ENCODE results near the gene SP6.

Gene SP6

GRCh38 chr17:47834756-47835155 lies 16.2 kb downstream of the SP6 start:
- Histone ChIP-seq H3K27ac (no peak overlapping the region), H3K4me1 (ENCODE audit: control insufficient read depth in 1 of 2, insufficient read depth in 1 of 2, low read depth in 1 of 2, low read length in 1 of 2) (peaks cover 21 to 22% of the 10 kb centered on the region in 2 experiments), H3K4me3 (ENCODE audit: low read depth in 1 of 2, low read length in 1 of 2) (no peak overlapping the region), H3K27me3 (no peaks in the 10 kb centered on the region), H3K36me3 (peaks cover 29% of the 10 kb centered on the region), H3K9me3 (no peaks in the 10 kb centered on the region)
- no peak for TF ChIP-seq CTCF (IDR thresholded peaks at IDR 0.05)

- Histone ChIP-seq H3K4me3 (ENCODE audit: low read depth in 1 of 2, low read length in 1 of 2) (peak overlapping the region; percentile 74 to 91), H3K9me3 (no peaks in the 10 kb centered on the region), H3K4me1 (ENCODE audit: control insufficient read depth in 1 of 2, insufficient read depth in 1 of 2, low read depth in 1 of 2, low read length in 1 of 2) (peaks cover 21 to 22% of the 10 kb centered on the region in 2 experiments), H3K36me3 (peaks cover 24% of the 10 kb centered on the region), H3K27ac (peak overlapping the region; percentile 89), H3K27me3 (no peaks in the 10 kb centered on the region)
- no peak for TF ChIP-seq CTCF (IDR thresholded peaks at IDR 0.05)
These were observed 19.0 kb downstream of the SP6 start for GRCh38 chr17:47831934-47832327.

- Histone ChIP-seq H3K27me3 (no peaks in the 10 kb centered on the region), H3K9me3 (no peaks in the 10 kb centered on the region), H3K27ac (peak within 1 kb of the TSS; percentile 89), H3K4me3 (ENCODE audit: low read depth in 1 of 2, low read length in 1 of 2) (peak within 1 kb of the TSS; percentile 74 to 91), H3K36me3 (peaks cover 26% of the 10 kb centered on the region), H3K4me1 (ENCODE audit: control insufficient read depth in 1 of 2, insufficient read depth in 1 of 2, low read depth in 1 of 2, low read length in 1 of 2) (peaks cover 21 to 22% of the 10 kb centered on the region in 2 experiments)
- TF ChIP-seq CTCF (IDR thresholded peaks at IDR 0.05): no peak
These were observed 19.7 kb downstream of the SP6 start, which contains the start of the genes LRRC46 and MRPL10 for GRCh38 chr17:47831003-47831933. Gene LRRC46 (plus strand): TSS chr17:47831670. CDS start chr17:47831990, 320 bp downstream. Gene MRPL10 (minus strand): TSS chr17:47831541. CDS start chr17:47831511, 30 bp downstream.

- peaks cover 21 to 22% of the 10 kb centered on the region in 2 experiments for H3K4me1 ChIP-seq (ENCODE audit: control insufficient read depth in 1 of 2, insufficient read depth in 1 of 2, low read depth in 1 of 2, low read length in 1 of 2)
- H3K36me3 ChIP-seq: peaks cover 29% of the 10 kb centered on the region
- no peaks in the 10 kb centered on the region for H3K9me3 ChIP-seq
- no peak for TF ChIP-seq CTCF (IDR thresholded peaks at IDR 0.05)
- H3K27ac ChIP-seq: peak overlapping the region; percentile 89
- H3K4me3 ChIP-seq (ENCODE audit: low read depth in 1 of 2, low read length in 1 of 2): peak overlapping the region; percentile 74 to 91
- no peaks in the 10 kb centered on the region for H3K27me3 ChIP-seq
These were observed 20.5 kb downstream of the SP6 start for GRCh38 chr17:47830396-47831002.

GRCh38 chr17:47829870-47830269 lies 21.1 kb downstream of the SP6 start:
- no peak for TF ChIP-seq CTCF (IDR thresholded peaks at IDR 0.05)
- Histone ChIP-seq H3K27me3 (no peaks in the 10 kb centered on the region), H3K36me3 (peaks cover 35% of the 10 kb centered on the region), H3K4me1 (ENCODE audit: control insufficient read depth in 1 of 2, insufficient read depth in 1 of 2, low read depth in 1 of 2, low read length in 1 of 2) (peaks cover 21 to 22% of the 10 kb centered on the region in 2 experiments), H3K9me3 (no peaks in the 10 kb centered on the region), H3K4me3 (ENCODE audit: low read depth in 1 of 2, low read length in 1 of 2) (no peak overlapping the region), H3K27ac (no peak overlapping the region)

All from neutrophil (primary cell).